ENCODE data around the gene ZBTB7C. TPM values are rescaled to one million over a fixed set of nuclear protein-coding genes. Genes with fewer than 3 reads are reported as not detected.

ZBTB7C gene
- total RNA-seq, 1 donor from 2014 or later = 0.06 TPM

DNA sequence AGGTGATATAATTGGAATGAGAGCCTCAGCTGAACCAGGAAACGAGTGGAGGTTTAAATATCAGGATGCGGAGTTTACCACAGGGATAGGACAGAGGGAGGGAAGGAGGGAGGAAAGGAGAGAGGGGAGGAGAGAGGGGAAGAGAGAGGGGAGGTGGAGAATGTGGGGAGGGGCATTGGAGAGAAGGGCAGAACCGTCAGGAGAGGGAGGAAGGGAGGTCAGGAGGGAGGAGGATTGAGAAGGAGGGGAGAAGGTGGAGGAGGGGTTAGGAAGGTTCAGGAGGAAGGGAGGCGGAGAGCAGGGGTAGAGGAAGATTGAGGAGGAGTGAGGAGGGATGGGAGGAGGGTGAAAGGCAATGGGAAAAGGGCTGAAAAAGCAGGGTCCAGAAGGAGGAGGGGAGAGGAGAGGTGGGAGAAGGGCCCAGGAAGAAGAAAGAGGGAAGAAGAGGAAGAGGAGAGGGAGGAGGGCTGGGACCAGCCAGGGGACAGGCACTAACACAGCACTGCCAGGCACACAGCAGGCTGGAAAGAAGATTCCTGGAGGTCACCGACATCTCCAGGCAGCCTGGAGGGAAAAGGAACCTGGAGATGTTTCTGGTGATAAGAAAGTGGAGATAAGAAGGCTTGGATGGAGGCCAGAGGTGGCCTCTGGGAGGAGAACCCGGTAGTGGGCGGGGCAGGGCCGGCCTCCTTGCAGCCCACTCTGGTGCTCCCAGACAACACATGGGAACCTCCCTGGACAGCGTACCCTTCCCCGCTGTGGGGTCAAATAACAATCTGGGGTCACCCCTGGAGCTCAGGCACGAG is 302.0 kb downstream of the ZBTB7C start:
- no peak for DNase-seq (ENCODE audit: extremely low read depth, low read depth, low spot score)

DNA sequence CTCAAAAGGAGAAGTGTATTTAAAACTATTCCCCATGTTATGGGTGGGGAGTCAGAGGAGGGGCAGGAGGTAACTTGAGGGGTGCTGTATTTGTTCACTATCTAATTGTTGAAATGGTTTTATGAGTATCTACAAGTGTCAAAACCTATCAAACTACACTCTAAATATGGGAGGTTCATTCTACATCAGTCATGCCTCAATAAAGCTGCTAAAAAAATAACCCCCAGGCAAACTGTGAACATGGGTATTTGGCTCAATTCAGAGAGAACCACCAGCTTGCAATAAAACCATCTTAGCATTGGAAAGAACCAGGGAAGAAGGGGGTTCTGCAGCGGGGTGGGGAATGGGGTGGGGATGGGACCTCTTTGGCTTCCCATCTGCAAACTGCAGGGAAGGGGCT is 302.7 kb downstream of the ZBTB7C start:
- DNase-seq (ENCODE audit: extremely low read depth, low read depth, low spot score) = no peak

DNA sequence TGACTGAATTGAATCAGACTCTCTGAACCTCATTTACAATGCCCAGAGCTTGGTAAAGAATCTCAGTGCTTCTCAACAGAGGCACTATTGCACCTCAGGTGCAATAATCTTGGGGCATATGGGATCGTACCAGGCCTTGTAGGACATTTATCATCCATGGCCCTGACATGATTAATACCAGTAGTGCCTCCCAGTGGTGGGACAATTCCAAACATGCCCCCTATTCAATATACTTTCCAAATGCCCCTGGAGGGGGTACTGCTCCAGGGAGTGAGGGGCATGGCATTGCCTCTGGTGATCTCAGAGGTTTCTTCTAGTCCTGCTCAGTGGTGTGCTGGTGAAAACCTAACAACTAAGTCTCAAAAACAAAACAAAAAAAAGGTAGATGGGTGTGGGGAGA is 303.9 kb downstream of the ZBTB7C start:
- DNase-seq (ENCODE audit: extremely low read depth, low read depth, low spot score) = no peak

DNA sequence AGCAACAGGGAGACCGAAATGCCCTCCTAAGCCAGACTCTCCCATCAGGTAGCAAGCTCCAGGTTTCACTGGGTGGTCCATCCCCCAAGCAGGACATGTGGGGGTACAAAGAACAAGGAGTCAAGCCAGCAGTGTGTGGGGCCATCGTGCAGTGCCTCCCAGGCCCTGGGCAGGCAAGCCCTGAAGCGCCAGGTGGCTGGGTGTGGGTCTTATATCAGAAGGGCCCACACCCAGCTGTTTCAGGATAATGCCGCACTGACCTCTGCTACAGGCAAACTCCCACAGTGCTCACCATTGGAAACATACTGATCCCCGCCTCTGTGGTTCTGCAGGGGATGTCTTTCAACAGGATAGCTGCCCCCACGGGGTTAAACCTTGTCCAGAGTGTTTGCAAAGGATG is 304.5 kb downstream of the ZBTB7C start:
- DNase-seq (ENCODE audit: extremely low read depth, low read depth, low spot score) = no peak

DNA sequence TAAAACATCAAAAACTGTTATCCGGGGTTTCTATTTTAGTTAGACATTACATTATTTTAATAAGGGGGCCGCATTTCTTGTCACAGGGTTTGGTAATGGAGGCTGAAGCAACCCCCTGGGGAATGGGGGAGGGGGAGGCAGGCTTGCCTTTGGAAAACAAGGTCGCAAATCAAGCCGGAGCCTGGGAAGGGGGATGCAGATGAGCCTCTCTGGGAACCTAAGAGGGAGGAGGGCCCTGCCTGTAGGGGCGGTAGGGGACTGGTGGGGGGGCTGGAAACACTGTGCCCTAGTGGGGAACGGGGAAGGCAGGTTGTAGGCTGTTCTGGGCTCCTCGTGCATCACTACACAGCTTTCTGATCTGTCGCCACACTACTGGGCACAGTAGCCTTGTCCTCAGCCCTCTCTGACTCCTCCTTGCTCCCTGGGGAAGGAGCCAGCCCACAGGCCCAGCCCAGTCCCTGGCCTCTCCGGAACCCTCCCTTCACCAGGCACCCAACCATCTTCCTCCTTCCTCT is 308.5 kb downstream of the ZBTB7C start:
- no peak for DNase-seq (ENCODE audit: extremely low read depth, low read depth, low spot score)

DNA sequence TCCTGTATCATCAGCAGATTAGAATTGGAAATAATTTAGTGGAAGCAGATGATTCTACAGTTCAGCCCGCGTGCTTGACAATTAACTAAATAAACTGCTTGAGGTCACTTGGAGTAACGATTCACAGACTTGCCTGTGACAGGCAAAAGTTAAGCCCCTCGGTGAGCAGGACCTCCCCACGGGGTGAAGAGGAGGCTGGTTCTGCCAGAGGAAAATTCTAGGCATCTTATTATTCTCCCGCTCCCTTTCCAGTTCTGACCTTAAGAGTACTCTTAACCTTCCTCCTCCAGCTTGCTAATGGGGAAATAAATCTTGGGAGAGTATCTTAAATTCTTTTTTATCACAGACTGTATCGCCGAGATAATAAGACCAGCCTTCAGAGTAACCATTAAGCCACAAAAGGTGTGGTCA is 309.0 kb downstream of the ZBTB7C start:
- DNase-seq (ENCODE audit: extremely low read depth, low read depth, low spot score) = no peak

DNA sequence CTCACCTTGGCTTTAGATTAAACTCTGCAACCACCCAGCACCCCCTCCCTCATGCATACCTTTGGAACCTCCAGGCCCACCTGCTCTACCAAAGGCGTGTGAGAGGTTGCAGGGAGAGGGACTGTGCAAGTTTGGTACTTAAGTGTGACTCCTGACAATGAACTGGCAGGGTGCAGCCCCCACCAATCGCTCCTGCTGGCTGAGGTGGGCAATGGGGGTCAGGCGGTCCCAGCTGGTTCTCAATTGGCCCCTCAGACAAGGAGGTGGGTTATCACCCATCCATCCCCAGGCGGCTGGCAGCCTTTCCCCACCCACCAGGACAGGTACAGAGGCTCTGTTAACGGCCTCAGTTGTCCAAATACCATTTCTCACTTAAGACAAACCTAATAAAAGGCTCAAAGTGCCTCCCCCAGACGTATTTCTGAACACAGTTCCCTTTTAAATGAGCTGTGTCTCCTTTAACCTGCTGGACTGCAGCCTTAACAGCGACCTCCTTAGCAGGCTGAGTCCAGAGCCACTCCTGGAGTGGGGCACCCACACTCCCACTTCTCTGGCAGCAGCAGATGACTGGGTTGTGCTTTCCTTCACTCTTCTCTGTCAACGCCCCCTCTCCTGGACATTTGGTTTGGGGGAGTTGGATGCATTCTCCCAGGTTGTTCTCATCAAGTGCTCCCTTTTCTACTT is 309.6 kb downstream of the ZBTB7C start:
- DNase-seq (ENCODE audit: extremely low read depth, low read depth, low spot score) = no peak

DNA sequence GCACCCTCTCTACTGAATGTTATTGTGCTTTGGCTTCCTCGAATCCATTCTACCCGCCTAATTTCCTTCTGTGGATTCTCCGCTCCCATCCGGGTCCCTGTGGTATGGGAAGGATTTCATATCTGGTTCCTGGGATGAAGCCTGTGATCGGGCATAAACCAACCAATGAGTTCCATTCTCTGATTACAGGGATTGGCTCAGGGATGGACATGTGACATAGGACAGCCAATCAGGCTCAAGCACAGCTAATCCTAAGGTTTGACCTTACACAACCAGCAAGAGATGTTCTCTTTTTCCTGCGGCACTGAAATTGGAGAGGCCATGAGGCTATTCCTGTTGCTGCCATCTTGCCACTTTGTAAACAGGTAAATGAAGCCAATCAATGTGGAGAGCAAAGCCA is 310.6 kb downstream of the ZBTB7C start:
- no peak for DNase-seq (ENCODE audit: extremely low read depth, low read depth, low spot score)

DNA sequence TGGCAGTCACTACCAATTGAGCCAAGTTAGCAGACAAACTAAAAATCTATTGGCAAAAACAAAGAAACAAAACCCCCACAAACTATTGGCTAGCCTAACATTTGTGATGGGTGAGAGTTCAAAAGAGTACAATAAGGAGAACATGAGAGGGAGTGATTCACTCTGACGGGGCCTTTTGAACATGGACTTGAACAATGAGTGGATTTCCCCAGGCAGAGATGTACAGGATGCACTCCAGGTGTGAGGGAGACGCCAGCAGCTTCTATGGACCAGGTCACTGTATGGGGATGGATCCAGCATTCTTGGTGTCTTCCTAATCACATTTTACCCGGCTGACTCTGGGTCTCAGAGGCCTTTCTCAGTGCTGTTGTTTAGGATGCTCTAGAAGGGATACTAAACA is 311.2 kb downstream of the ZBTB7C start:
- no peak for DNase-seq (ENCODE audit: extremely low read depth, low read depth, low spot score)

DNA sequence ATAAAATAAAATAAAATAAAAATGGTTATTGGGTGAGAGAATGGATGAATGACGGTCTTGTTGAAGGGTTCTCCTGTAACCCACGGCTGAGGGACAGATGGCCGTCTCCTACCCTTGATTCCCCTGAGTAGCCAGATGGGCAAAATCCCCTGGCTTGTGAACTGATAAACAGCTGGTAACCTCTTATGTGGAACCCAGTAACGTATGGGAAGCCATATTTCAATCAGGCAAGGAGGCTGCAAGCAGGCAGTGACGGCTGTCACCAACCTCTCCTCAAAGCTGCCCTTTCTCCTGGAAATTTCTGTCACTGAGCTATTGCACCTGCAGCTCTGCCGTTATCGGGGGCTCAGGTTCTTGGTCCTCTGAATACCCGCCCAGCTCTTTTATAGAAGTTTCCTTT is 313.5 kb downstream of the ZBTB7C start:
- no peak for DNase-seq (ENCODE audit: extremely low read depth, low read depth, low spot score)

DNA sequence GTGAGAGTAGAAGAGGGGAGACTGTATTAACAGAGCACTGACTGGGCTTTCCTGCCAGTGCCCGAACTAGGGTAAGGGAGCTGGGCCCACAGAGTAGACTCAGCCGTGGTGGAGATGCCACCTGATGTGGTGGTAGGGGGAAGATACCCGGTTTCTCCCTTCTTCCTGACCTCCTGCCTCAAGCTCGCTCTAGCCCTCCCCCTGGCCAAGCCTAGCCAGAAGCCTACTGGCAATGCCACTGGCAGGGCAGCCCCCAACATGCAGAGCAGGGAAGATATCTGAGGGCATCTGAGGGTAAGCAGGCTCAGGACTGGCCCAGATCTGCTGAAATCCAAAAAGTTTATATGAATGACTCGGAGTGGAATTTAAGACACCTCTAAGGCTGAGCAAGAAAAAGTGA is 316.1 kb downstream of the ZBTB7C start:
- no peak for DNase-seq (ENCODE audit: extremely low read depth, low read depth, low spot score)

DNA sequence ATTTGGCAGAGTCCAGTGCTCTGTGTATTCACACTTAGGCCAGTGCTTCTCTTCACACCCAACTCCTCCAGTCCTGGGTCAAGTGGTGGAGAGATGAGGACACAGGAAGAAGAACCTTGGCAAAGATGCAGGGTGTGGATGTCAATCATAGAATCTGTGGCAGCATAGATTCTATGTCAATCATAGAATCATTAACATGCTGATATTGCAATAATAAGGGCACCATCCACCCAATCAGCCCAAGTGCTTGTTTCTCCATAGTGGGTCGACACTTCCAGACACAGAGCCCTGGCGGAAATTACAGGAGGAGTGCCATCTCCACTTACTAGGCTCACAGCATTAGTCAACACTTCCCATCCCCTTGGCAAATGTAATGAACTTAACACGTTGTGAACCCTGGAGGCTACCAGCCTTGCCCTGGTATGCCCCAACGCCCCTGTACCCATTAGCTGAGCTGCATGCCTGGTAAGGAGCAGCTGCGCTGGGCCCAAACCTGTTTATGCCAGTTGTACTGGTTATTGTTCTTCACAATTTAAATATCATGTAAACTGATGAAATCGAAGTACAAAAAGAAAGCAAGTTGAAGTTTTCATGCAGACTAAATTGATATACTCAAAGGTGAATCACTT is 317.2 kb downstream of the ZBTB7C start:
- DNase-seq (ENCODE audit: extremely low read depth, low read depth, low spot score) = no peak

DNA sequence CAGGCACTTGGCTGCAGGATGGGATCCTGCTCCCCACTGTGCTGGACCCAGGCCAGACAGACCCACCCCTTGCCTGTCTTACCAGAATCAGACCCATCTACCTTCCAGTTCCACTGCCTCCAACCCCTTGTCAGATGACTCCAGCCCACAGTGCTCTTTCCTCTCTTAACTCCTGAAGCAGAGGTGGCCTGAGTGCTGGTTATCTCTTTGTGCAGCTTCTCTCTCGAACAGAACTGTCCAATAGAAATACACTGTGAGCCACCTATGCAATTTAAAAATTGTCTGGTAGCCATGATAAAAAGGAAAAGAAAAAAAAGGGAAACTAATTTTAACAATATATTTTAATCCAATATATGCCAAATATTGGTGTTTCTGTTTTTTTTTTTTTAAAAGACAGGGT is 318.5 kb downstream of the ZBTB7C start:
- no peak for DNase-seq (ENCODE audit: extremely low read depth, low read depth, low spot score)

DNA sequence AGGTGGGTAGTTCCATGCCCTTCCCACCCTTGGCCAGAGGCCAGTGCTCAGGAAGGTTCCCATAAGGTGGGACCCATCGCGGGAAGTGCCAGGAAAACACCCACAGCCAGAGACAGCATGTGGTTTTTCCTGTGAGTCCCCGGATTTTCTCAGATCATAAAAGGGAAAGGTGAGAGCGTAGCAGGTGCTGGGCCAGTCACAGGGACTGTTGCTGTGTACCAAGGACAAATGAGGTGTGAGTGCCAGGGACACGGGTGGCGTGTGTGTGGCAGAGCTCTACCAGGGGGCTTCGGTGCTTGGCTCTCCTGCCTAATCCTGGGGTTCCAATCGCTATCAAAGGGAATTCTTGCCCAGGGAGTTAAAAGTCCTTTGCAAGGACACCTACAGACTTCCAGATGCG is 319.2 kb downstream of the ZBTB7C start:
- DNase-seq (ENCODE audit: extremely low read depth, low read depth, low spot score) = no peak

DNA sequence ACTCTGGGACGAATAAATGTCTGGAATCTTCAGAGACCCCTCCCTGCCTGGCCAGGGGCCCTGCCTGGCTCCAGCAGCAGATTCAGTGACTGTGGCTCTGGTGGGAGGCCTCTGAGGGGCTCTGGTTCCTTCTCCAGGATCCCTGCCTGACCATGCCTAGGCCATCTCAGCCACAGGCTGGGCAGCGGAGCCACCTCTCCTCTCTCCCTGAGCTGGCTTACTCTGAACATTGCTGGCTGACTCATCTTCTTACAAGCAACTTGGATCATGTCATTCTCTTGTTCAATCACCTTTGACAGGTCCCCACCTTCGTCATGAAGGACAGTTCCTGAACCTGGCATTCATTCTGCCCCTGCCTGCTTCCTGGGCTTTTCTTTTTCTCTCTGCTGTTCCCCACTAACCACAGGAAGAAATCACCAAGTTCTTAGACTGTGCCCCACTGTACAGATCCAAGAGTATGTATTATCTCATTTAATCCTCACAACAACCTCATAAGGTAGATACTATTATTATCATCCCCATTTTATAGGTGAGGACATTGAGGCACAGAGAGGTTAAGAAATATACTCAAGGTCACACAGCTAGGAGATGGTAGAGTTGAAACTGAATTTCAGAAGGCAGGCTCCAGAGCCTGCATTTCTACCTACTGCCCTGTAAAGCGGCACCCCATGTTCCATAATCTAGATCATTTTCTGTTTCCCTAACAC is 323.2 kb downstream of the ZBTB7C start:
- DNase-seq (ENCODE audit: extremely low read depth, low read depth, low spot score) = no peak

DNA sequence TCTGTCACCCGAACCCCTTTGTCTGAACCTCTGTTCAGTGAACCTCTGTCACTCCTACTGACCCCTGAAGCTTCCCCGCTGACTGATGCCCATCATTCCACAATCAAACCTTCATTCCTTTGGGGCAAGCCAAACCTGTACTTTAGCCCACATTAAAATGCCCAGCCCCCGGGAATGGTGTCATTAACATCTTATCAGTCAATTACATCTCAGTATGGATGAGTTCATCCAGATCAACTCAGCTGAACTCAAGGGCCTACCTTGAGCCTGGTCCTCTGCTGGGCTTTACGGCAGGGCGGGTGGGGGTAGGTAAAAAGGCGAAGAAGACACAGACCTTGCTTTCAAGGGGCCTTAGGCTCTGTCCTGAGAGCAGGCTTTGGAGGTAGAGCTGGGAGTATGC is 324.3 kb downstream of the ZBTB7C start:
- no peak for DNase-seq (ENCODE audit: extremely low read depth, low read depth, low spot score)

DNA sequence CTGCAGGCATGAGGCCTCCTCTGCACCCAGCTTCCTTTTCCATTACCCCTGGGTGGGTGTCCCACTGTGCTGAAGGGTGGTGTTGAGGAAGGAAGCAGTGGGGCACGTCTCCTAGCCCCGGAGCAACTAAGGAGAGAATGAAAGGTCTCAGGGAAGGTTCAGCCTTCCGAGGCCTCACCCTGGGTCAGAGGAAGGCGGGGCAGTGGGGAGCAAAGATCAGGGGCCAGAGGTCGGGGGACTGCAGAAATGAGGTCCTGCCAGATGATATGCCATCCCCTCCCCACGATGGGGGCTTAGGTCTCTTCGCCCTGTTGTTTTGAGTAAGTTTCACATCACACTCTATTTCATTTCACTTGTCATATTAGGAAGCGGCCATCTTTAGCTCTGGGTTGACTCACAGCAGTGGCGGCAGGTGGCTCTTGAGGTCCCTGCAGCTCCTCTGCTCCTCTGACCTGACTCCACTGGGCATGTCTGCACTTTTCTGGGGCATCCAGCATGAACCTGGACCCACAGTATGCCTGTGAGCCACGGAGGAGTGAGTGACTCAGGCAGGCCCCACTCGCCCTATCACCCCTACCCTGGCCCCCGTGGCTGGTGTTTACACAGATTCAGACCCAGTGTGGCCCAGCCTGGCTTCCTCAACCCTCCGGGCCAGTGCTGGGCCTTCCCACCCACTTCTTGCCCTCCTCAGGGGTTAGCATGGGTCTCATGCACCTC is 325.0 kb downstream of the ZBTB7C start:
- no peak for DNase-seq (ENCODE audit: extremely low read depth, low read depth, low spot score)

DNA sequence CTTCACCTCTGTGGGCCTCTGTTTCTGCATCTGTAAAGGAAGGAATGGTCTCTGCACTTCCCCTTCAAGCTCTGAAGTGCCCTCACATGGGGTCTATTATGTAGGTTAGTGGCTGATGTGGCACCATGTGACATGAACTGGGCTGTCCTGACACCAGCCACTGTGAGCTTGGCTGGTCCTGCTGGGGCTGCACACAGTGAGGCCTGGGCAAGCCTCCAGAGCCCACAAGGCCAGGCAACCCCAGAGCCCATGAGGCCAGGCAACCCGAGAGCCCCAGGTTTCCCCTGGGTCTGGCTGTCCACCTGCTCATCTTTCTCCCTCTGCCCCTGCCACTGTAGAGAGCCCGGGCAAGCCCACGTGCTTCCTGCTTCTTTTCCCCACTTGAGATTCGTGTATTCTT is 328.6 kb downstream of the ZBTB7C start:
- no peak for DNase-seq (ENCODE audit: extremely low read depth, low read depth, low spot score)

DNA sequence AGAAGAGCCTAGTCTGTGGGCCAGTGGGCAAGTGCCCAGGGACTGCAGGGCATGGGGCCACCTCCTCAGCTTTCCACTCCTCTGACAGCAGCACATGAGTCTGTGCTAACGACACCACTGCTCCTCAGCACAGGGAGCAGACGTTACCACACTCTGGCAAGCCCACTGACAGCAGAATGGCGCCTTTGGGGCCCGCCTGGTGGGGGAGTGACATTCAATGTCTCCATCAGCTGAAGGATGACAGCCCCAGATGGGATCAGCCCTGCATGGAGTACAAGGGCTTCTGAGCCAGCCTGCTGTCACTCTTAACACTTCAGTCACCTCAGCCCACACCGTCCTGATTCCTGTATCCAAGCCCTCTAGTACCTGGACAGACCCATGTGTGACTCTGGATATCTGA is 329.3 kb downstream of the ZBTB7C start:
- no peak for DNase-seq (ENCODE audit: extremely low read depth, low read depth, low spot score)

DNA sequence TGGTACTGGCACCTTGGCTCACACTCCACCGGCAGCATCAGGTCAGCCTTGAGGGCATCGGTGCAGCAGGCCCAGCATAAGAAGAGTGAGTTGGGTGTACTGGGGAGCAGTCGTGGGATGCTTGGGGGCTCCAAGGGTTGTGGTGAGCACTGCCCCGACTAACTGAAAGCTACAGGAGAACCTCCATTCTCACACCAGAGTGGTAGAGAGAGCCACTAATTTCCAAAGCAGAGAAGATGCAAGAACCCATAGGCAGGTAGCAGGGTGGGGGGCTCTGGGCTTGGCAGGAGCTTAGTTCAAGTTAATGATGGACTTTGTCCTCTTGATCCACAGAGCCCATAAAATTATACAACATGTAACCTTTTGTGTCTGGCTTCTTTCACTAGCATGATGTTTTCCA is 330.7 kb downstream of the ZBTB7C start:
- no peak for DNase-seq (ENCODE audit: extremely low read depth, low read depth, low spot score)

DNA sequence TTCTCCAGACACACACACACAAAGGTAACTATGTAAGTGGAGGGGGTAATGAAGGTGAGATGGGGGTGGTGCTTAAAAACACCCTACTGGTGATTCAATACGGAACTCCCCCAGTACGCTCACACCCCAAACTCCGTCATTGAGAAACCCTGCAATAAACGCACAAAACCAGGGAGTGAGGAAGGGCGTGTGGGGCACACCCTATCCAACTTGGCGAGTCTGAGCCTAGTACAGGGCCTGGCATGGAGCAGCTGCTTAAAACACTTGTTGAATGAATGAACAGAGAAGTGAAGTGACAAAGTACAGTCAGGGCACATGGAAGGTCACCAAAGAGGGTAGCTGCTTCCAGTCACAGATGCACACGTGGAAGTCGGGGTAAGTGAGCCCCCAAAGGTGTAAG is 331.9 kb downstream of the ZBTB7C start:
- DNase-seq (ENCODE audit: extremely low read depth, low read depth, low spot score) = no peak
